SKM-1 treated with dmso at 0.1 percent for 144 hours (cell line): ENCODE results near the gene GRIN2A.

Experiments used
- DNase-seq: peaks from one replicate; lab custom pipeline; 2025; ENCODE audit not compliant: unreplicated experiment; lab: John Stamatoyannopoulos, UW

GRIN2A gene

DNA sequence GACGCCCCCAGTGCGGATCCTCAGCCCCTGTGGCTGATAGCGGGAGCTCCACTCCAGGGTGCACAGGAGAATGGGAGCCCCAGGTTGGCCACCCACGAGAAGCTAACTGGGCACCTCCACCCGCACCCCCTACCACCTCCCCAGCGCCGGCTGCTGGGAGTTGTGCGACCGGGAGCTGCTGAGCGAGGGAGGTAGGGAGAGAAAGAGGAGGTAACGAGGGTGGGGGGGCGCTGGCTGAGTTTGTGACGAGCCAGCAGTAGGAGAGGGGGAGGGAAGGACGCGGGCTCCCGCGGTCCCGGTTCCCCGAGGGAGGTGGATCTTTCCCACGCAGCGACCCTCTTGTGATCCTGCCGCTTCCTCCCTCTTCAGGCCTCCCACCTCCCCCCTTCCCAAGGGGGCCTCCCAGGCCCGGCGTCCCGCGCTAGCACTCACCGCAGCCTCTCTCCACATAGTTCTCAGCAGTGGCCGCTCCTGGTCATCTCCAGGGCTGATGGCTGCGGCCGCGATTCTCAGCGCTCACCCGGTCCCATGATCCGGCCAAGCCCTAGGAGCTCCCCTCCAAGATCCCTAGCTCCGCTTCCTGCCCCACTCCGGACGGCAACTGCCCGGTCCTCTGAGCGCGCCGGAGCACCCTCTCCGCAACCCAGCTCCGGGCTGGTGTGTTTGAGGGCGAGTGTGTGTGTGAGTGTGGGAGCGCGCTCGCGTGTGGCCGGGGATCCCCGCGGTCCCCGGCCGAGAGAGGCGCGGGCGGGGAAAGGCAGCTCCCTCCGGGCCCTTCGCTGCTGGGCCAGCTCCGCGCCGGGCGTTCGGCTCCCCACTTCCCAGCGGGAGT, at the start of gene GRIN2A:
TSS of gene GRIN2A (minus strand) at position 207 of the 832 bp plus-strand sequence. CDS start 2,017 bp downstream, outside the sequence.
- no peak for DNase-seq

DNA sequence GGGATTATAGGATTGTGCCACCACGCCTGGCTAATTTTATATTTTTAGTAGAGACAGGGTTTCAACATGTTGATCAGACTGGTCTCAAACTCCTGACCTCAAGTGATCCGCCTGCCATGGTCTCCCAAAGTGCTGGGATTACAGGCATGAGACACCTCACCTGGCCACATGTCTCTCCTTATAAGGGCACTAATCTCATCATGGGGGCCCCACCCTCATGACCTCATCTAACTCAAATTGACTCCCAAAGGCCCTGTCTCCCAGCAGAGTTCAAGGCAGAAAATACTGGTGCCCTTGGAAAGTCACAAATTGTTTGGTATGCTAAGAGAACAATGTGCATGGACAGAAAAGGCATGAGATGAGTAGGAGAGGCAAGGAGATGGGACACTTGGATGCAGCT, 49.3 kb upstream of the GRIN2A start:
- DNase-seq = no peak

DNA sequence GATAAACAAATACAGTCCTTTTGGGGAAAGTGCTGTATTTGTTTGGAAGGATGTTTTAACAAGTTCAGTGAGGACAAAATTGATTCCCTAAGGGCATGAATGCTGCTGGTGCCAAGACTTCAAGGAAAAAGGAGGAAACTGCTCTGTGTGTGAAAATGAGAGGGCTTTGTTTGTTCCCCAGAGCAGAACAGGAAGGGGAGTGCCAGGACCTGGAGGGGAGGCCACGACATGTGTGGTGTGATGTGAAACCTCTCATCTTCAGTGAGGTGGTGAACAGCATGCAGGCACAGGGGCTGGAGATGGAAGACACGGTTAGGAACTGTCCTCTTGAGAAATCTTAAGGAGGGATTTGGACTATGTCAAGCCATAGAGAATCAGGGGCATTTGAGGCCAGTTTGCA, 46.6 kb upstream of the GRIN2A start:
- DNase-seq = no peak

DNA sequence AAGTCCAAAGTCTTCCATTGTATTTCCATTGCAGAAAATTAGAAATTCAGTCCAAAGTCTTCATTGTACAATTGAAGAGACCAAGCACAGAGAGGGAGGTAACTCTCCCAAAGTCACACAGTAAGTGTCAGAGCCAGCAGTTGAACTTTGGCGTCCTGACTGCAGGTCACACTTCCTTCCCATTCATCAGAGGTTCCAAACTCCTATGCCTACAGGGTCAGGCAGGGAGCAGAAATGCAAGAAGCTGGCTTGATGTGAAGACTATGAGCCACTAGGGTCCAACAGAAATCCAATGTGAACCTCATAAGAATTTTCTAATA, 44.7 kb upstream of the GRIN2A start:
- DNase-seq = no peak

DNA sequence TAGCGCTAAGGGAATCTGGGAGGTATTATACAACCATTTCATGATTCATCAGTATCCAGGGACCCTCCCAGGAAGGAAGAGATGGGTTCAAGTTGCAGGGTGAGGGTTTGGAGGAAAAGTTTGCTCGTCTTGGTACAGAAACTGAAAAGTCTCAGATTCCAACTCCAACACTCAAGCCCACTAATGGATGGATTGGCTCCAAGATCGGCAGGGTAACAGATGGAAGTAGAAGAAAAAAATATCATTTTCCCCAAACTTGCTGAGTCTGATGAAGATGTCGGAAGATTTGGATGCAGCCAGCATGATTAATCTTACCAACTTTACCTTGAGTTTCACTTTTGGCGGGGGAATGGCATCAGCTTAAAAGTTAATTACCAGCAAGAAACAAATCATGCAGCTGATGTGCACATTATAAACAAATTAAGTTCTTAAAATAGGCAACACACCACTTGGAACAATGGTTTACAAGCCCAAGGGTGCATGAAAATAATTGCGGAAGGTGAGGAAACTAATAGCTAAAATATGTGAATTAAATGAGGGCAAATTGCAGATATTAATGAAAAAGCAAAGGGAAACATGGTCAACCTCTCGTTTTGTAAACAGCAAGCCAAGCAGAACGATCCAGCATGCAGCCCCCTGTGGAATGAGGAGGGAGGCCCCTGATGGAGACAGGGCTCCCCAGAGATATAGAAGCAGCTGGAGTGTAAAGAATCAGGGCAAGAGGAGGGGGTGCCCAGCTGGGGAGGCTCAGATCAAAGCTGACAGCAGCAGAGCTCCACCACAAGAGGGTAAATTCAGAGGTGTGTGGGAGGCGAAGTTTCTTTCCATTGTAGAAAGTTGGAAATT, 44.1 kb upstream of the GRIN2A start:
- DNase-seq = no peak

DNA sequence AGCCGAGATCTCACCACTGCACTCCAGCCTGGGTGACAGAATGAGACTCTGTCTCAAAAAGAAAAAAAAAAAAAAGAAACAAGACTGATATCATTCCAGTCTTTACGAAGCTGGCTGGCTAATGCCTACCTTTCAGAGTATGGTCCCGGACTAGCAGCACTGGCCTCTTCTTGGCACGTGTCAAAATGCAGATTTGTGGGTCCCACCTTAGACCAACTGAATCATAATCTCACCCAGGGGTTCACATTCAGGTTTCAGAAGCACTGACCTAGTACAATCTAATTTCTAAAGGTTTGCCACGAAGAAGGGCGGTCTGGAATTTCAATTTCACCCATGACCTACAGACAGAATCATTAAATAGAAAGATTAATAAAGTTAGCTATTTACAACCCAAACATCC, 43.4 kb upstream of the GRIN2A start:
- DNase-seq = no peak

DNA sequence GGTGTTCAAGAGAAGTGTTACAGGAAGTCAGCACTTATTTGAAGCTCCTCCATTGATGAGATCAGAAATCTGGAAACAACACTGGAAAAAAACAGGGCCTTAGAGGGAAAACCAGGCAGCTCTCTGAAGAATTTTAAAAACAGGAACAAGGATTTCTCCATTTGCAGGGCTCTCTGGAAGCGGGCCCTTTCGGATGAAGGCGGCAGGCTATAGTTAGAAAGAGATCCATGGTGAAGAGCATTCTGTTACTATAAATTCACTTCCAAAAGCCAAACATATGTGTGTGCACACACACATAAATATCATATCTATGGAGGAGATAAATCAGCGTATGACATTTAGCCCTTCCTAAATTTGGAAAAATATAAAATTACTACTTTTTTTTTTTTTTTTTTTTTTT, 42.6 kb upstream of the GRIN2A start:
- no peak for DNase-seq

DNA sequence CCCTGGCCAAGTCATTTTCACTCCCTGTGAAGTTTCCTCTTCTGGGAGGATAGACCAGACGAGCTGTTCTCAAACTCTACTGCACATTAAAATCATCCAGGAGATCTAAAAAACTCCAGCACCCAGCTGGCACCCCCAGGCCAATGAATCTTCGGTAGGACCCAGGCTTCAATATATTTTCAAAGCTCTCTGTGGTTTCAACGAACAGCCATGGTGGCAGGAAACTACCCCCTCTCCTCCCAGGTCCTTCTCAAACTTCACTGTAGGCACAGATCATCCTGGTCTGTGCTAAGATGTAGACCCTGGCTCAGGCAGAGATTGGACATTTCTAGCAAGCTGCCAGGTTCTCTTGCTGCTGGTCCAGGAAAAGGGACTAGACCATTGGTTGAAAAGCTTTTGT, 38.7 kb upstream of the GRIN2A start:
- DNase-seq = no peak

DNA sequence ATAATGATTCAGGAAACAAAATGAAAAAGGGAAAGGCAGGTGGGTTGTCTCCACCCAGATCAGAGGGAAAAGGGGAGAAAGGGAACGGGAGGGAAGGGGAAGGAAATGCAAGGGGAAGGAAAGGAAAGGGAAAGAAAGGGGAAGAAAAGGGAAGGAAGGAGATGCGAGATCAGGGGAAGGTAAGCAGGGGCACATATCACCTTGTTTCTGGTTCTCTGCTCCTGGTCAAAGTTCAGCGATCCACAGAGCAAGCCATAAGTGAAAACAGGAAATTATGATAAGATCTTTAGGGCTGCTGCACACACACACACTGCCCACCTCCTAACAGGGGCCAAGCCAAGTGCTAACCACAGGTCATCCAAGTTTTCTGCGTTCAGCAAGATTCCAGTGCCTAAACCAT, 37.5 kb upstream of the GRIN2A start:
- no peak for DNase-seq

DNA sequence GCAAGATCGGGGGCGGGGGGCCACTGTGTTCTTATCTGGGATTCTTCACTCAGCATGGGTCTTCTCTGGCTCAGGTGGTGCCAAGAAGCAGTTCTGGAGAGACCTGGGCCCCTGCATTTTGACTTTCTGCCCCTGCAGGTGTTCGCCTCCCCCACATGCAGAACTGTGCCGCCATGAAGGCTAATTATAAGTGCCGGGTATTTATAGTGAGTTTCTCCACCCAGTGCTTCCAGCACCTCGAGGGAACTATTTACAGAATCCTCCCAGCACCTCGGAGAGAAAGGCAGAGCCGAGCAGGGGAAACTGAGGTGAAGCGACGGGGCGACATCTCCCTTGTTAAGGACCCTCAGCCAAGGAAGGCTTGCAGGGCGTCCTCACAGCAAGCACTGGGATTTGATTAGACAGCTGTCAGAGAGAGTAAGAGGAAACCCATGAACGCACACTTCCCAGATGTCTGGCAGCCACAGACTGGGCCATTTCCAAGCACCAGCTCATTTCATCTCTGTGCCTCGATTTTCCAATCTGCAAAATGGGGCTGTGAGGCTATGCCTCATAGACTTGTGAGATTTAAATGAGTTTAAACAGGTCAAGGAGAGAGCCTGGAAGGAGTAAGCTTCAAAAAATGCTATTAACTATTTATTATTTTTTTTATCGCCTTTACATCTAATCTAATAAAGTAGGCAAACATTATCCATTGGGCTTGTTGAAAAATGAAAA, 36.4 kb upstream of the GRIN2A start:
- no peak for DNase-seq

DNA sequence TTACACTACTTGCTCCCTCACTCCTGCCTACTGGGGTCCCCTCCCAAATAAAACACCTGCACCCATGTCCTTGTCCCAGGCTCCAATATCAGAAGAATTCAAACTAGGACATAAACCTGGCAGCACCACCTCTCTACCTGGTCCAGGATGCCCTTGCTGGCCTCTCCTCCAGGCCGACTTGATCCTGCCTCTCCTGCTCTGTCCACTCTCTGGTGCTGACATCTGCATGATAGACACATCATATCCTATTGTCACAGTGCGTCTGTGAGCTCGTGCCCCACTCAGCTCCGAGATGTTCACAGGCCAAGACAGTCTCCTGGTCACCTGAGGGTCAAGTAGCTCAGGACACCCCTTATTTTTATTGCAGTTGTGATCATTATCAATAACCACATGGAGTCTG, 31.5 kb upstream of the GRIN2A start:
- DNase-seq = no peak

DNA sequence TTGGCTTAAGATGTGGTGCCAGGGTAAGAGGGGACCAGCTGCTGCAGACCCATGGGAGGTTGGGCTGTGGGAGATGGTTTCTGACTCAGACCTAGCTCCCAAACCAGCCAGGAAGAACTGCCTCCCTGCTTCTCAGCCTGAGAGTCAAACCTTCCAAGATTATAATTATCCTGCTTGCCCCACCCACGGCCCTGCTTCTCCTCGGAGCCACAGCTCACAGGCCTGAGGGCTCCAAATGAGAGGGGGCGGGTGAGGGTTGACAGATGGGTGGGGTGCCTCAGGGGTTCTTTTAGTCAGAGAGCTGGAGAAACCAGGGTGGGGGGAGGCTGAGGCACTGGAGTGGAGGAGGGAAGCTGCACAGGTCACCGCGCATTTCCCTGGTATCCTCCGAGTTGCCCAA, 28.7 kb upstream of the GRIN2A start:
- no peak for DNase-seq

DNA sequence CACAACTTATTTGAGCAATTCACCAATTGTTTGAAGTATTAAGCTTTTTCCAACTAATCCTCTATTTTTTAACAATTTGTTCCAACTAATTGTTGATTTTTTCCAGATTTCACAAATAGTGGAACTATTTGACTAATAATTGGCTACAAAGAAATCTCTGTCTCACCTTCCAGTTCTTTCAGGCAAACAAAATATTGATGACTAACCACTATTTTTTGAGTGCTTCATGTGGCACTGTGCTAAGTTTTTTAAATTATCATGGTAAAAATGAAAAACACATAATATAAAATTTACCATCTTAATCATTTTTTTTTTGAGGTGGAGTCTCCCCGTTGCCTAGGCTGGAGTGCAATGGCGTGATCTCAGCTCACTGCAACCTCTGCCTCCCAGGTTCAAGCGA, 24.6 kb upstream of the GRIN2A start:
- no peak for DNase-seq

DNA sequence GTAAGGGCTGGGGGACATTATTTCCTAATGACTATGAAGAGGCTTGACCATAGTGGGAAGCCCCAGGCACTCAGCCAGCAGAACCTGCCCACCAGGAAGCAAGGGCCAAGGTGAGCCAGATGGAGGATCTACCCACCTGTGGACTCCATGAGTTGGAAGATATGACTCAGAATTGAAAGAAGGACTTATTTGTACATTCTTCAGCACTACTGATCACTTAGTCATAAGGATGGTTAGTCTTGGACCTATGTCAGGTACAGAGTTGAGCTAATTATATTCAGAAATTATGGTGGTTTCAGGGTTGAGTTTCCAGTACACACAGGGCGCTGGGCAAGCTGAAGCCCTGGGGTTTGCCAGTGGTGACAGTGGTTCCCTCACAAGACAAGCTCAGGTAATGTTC, 24.0 kb upstream of the GRIN2A start:
- DNase-seq = no peak

DNA sequence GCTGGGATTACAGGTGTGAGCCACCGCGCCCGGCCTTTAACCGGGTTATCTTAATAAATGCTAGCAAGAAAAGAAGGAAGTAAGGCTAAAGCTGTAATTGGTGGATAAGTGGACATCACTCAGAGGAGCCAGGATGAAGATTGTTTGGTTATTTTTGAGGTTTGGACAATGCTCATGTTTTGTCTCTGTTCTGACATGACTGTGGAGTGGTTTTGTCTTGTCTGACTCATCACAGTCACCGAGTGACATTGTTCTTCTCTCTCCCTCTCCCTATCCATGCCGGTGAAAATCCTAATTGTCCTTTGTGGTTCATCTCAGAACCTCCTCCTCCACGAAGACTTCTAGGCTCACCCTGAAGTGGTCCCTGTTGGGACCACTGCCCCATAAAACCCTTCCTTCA, 23.5 kb upstream of the GRIN2A start:
- DNase-seq = no peak

DNA sequence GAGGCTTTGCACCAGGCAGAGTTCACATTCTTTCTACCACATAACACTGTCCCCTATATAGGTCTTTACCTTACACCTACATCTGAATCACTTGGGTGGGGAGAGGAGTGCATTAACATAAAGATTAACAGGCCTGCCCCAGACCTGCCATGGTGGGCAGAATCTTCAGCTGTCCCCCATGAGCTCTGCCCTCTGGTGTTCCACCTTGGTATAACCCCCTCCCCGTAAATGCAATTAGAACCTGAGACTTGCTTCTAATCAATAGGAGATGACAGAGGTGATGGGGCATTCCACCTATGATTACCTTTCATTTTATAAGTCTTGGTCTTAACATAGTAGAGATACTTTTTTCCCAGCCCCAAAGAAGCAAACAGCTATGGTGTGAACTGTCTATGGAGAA, 20.4 kb upstream of the GRIN2A start:
- no peak for DNase-seq

DNA sequence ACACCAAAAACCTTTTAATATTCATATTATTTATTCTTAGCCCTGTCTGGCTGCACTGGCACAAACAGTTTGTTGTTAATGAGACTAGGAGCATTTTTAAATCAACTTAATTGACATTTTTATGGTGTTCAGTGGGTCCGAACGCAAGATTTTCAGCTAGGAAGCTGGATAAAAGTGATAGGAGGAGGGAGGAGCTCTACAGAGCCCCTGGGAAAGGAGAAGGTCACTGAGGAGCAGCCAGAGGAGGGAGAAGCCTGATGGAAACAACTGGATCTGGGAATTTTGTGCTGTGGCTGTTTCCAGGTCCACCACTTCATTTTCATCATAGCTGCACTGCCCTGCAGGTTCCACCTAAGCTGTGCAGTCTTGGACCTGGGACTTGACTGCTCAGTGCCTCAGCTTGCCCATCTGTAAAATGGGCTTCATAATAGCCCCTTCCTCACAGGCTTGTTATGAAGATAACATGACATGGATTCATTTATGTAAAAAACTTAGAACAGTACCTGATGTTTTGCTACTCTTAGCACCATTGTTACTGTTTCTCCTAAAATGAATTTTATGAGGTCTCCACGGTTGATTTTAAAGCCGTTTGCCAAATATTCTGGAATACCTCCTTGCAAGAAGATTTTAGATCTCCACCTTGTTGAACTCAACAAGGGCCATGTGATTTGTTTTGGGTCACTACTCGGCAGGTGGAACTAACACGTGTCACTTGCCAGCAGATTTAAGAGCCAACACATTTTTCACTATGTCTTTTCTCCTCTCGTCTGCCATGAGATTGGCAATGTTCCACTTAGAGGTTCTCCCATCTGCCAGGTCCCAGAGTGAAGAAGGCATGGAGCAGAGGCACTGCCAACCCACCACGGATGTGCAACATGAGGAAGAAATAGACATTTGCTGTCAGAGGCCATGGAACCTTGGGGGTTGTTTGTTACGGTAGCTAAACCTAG, 18.7 kb upstream of the GRIN2A start:
- no peak for DNase-seq

DNA sequence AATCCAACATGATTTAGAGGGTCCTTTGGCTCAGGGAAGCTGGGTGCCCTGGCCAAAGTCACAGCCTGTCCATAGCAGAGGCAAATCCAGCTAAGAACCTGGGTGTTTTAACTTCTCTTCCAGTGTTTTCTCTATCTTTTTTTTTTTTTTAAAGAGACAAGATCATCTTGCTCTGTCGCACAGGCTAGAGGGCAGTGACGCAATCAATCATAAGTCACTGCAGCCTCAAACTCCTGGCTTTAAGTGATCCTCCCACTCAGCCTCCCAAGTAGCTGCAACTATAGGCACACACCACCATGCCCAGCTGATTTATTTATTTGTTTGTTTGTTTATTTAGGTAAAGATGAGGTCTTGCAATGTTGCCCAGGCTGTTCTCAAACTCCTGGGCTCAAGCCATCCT, 14.8 kb upstream of the GRIN2A start:
- no peak for DNase-seq

DNA sequence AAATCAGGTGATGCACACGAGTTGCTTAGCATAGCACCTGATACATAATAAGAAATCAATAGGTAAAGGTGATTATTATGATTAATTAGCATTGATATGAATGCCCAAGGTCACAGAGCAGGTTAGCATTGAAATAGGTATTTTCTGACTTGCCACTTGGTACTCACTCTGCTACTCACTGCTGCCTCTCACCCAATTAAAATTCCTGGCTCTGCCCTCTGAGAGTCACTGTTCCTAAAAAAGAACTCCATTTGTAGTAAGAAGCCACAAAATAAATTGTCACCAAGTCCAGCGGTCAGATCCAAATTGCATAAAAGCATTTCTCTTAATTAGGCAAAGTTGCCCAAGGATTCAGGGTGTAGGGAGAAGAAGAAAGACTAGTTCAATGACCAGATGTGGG, 8.9 kb upstream of the GRIN2A start:
- no peak for DNase-seq

DNA sequence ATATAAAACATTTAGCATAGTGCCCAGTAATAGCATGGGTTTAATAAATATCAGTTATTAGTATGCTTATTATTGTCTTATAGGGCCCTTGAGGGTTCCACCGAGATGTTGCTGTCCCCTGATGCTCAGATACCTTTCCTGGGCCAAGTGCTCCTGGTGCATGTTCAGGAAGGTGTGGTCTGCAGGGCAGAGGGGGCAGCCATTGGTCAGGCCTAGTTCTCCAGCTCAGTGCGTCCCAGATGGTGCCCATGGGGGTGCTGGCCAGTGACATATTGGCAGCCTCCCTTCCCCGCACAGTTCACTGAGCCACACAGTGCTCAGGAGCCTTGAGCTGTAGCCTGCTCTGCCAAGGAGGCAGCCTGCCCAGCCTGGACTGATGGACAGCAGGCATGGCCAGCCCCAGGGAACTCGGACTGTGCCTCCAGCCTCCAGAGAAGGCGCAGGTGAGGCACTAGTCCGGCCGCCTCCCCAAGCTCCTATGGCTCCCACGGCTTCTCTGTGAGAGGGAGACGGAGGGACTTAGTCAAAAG, 7.7 kb upstream of the GRIN2A start:
- DNase-seq = no peak

DNA sequence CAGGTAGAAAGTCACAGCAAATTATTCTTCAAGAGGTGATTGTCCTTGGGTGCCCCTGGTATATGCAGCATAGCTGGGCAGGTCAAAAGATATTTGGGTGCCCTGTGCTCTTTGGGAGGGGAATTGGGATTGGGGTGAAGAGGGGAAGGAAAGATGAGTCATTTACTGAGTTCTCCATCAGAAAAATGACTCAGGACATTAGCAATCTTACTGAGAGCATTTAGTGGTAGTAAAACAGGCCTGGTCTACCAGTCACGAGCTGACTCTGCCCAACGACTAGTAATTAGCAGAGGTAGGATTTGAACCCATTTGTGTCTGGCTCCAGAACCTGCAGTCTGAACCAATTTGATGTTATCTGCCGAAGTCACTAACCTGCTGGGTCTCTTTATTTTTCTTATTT, 6.0 kb upstream of the GRIN2A start:
- DNase-seq = no peak
